NCI-H146 (cell line): ENCODE measurements around the gene STAM.
A peak's percentile ranks its signal among the peaks of the same experiment; 100 is the strongest.
"Not testable (repeated sequence)": the region's sequence is repeated elsewhere in the genome, so short reads cannot be mapped to it uniquely, and the experiment has no call there.

Experiments
- DNase-seq: peaks from one replicate; lab custom pipeline; 2025; lab: John Stamatoyannopoulos, UW

Gene STAM

GRCh38 chr10:17676919-17677318, 33.0 kb downstream of the STAM start:
- no peak for DNase-seq

DNA sequence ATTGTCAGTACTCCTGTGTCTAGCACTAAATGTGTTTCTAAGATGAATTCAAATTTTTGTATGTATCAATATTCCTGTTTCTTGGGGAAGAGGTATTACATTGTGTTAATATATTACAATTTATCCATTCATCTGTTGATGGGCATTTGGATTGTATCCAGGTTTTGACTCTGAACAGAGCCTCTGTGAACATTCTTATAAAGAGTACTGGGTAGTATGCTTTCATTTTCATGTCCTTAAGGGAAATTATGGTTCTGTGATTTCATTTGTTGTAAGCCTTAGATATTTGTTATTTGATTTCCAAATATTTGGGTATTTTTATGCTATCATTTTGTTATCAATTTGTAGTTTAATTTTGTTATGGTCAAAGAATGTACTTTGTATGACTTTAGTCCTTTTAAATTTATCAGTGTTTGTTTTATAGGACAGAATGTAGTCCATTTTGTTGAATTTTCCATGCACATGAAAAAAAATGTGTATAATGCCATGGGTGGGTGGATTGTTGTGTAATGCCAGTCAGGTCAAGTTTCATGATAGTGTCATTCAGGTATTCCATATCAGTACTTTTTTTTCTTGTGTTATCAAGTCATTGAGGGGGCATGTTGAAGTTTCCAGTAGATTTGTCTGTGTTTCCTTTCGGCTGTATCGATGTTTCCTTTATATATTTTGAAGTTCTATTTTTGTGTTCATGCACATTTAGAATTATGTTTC, 38.4 kb downstream of the STAM start:
- DNase-seq: no peak

DNA sequence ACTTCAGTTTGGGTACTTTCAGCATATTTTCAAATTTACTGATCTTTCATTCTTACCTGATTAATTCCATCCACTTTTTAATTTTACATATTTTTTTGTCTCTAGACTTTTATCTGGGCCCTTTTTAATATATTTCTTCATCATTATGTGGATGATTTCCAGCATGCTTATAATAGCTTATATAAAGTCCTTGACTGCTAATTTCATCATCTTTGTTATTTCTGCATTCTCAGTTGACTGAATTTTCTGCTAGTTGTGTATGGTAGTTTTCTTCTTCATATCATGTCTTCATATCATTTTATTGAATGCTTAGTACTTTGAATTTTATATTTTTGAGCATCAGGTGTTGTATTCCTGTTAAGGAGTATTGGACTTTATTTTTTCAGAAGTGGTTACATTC, 39.6 kb downstream of the STAM start:
- no peak for DNase-seq

- DNase-seq: no peak
These were observed 40.6 kb downstream of the STAM start for GRCh38 chr10:17684537-17684936.

DNA sequence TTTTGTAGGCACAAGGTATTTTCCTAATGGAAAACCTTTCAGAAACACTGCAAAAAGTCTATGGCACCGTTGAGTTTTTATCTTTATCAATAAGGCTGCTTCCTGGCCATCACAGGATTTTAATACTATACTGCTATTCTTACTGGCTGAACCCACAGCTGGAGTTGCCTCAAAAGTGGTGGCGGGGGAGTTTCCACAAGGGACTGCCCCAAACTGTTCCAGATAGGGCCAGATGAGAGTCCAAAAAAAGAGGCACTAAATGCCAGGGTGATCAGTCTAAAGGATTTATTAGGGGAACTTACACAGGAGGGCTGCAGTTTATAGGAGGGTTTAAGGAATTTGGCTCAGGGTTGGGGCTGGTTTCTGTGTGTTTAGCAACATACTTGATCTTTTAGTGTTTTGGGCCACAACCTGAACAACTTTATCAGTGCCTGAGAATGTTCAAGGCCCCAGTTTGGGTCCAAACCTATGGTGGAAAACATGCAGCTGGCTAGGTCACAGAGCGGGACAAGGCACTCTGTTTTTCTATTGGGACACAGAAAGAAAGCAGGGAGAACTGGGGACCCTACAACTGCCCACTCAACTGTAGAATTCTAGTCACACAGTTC, 41.4 kb downstream of the STAM start:
- DNase-seq: no peak

DNA sequence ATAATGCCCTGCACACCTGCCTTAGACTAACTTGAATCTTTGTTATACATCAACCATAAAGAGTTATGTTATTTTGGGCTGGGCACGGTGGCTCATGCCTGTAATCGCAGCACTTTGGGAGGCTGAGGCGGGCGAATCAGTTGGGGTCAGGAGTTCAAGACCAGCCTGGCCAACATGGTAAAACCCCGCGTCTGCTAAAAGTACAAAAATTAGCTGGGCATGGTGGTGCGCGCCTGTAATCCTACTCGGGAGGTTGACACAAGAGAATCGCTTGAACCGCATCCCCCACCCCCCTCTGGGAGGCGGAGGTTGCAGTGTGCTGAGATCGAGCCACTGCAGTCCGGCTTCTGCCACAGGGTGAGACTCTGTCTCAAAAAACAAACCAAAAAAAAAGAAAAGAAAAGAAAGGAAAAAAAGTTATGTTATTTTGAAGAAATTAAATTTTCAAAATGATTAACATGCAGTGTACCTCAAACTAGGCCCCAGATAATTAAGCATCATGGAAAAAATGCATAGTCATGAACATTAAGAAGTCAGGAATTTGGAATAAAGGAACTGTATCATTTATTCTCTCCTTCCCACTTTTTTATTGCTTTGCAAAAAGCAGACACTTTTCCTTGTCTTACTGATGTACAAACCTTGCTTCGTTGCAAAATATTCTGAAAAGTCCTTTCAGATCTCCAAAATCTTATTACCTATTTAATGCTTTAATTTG, 43.3 kb downstream of the STAM start:
- DNase-seq: no peak

- no peak for DNase-seq
These were observed 45.2 kb downstream of the STAM start for GRCh38 chr10:17689137-17689536.

GRCh38 chr10:17693009-17693408, 49.1 kb downstream of the STAM start:
- DNase-seq: no peak

DNA sequence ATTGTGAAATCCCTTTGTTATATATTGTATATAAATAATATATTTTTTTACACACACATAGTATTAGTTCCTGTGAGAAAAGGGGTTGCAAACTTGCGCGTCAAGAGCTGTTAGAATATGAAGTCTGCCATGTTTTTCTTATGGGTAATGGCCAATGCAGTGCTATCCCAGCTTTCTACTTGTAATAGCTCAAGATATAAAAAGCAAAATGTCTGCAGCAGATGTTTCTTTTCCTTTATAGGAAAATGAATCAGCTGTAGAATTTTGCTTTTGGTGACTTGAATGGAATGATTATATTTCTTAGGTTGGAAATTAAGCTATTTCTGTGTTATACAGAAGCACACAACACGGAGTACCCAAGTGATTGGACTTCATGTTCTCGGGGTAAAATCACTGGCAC, 54.7 kb downstream of the STAM start:
- no peak for DNase-seq

DNA sequence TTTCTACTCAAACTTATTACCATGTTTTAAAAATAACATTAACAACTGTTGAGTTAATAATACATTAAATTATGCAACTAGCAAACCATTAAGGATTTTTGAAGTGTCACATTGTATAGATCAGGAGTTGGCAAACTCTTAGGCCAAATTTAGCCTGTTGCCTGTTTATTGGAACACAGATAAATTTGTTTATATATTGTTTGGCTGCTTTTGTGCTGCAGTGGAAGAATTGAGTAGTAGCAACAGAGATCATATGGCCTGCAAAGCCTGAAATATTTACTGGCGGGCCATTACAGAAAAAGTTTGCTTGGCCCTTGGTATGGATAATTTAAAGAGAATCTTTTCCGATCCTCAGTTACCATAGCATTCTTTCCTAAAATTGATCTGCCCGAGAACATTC, 57.4 kb downstream of the STAM start:
- no peak for DNase-seq

- DNase-seq: no peak
These were observed 59.8 kb downstream of the STAM start for GRCh38 chr10:17703706-17704105.

DNA sequence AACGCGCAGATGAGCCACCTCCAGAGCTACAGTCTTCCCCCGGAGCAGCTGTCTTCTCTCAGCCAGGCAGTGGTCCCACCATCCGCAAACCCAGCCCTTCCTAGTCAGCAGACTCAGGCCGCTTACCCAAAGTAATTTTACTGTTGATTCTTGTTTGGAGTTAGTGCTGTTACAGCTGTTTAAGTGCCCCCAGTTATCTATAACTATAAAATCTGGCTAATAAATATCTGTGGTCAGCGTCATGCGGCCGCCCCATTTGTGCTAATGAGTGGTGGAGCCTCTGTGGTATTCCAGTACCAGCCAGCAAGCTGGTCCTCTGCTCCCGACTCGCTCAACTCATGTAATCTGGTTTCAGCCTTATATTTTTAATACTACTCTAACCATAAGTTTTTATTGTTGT, 64.9 kb downstream of the STAM start:
- no peak for DNase-seq

- no peak for DNase-seq
These were observed 65.5 kb downstream of the STAM start for GRCh38 chr10:17709492-17709891.

GRCh38 chr10:17710181-17710580, 66.2 kb downstream of the STAM start:
- no peak for DNase-seq

GRCh38 chr10:17712053-17712452, 68.1 kb downstream of the STAM start:
- no peak for DNase-seq

- peak; percentile 88 for DNase-seq
These were observed 68.9 kb downstream of the STAM start for GRCh38 chr10:17712717-17713471.

GRCh38 chr10:17713758-17714157, 69.8 kb downstream of the STAM start:
- DNase-seq: no peak

DNA sequence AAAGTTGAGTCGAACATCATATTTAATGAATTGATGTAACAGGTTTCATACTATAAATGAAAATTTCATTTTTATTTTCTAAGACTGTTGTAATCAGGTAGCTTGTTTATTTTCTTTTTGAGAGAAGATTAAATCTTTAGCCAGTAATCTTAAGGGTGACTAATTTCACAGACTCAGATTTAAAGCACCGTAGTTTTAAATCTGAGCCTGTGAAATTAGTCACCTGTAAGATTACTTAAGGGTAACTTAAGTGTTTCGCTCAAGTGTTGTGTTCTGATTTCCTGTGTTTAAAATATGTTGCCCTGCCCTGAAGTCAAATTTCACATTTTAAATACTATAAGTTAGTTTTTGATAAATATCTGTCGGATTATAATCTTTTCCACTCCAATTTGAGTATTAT, 72.2 kb downstream of the STAM start:
- no peak for DNase-seq

- DNase-seq: not testable (repeated sequence)
These were observed 78.5 kb downstream of the STAM start for GRCh38 chr10:17722317-17723014.

DNA sequence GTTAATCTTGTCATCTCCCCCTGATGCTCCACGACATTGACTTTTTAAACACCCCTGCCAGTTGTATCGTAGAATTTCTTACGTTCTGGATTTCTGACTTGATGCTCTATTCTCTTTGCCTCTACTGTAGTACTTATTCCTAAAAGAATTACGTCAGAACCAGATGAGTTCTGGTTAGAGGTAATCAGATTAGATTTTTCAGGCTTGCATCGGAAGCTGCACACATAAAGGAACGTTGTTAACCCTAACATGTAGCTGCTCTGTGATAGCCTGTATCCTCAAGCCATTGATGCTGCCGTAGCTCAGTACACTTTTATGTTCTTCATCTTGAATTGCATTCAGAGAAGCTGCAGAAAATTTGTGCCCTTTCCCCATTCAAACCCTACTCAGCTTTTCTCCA, 81.8 kb downstream of the STAM start:
- DNase-seq: no peak

DNA sequence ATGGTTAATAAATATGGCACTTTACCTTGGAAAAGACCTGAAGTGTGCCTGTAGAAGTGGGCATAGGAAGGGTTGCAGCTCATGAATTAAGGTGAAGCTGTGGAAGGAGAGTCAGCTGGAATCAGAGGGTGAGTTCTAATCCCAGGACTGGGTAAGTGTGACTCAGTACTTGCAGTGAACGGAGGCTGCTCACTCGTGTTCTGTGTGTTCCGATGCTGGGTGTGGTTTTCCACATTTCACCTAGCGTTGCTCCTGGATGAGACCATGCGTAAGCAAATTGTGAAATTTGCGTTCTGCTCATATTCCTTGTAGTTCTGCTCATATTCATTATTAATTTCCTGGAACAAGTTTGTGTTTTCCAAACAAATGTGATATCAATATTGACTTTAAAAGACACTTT, 85.7 kb downstream of the STAM start:
- DNase-seq: no peak

GRCh38 chr10:17730667-17731066, 86.7 kb downstream of the STAM start:
- DNase-seq: no peak
